Activated naive CD4-positive, alpha-beta T cell treated with anti-CD3 and anti-CD28 coated beads, Interleukin-2, amount 50 U/mL, for 72 hours (primary cell): ENCODE data around the gene UBASH3A. TPM values are rescaled to one million over a fixed set of nuclear protein-coding genes. Genes with fewer than 3 reads are reported as not detected.

Experiments used
- ATAC-seq, 2 donors: fragments of 150-1000 bp; cut with Tn5 transposase; 2 replicates each; pipeline ENCODE4 v1.10.0; 2021; ENCODE audit warnings: mild to moderate bottlenecking in 2 of 2, moderate library complexity in 2 of 2
- DNase-seq, 2 donors: peaks; one replicate each; pipeline ENCODE4 v3.0.0; 2021 to 2022; ENCODE audit warnings: low spot score in 2 of 2
- H3K27ac Mint-ChIP-seq, 2 donors: one replicate each; pipeline ENCODE4 v1.8.0; 2022; ENCODE audit warnings: mild to moderate bottlenecking in 2 of 2, mixed read lengths in 2 of 2
- H3K36me3 Mint-ChIP-seq, 2 donors: one replicate each; pipeline ENCODE4 v1.8.0; 2022; ENCODE audit warnings: mixed read lengths in 2 of 2
- H3K9me3 Mint-ChIP-seq, 2 donors: one replicate each; pipeline ENCODE4 v1.8.0; 2022; ENCODE audit warnings: mixed read lengths in 2 of 2
- total RNA-seq, 2 donors: library from RNA; stranded (reverse); gene quantifications; one replicate each; pipeline ENCODE4 v1.2.3, GENCODE V29; 2022

Gene UBASH3A
- total RNA-seq, 2 donors from 2014 or later = 13.0 to 51.9 TPM

DNA sequence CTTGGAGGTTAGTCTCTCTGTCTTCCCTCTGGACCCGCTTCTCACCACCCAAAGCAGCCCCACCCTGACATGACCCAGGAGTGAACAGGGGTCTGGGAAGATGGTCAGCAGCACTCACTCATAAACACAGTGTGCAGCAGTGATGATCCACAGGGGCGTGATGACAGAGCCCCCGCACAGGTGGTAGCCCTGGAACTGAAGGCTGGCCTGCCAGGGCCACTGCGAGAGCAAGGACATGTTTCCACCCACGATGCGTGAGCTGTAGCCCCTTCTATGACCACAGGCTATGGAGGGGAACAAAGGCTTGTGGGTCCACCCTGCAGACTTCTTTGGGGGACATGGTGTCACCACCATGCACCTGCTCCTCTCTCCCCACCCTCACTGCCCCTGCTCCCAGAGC lies 20.8 kb upstream of the UBASH3A start:
- no peak for ATAC-seq
- H3K27ac Mint-ChIP-seq = no peak overlapping the region
- H3K36me3 Mint-ChIP-seq = peaks cover 11 to 48% of the 10 kb centered on the region in 2 donors
- DNase-seq = no peak
- H3K9me3 Mint-ChIP-seq = peaks cover 4 to 10% of the 10 kb centered on the region in 2 donors

DNA sequence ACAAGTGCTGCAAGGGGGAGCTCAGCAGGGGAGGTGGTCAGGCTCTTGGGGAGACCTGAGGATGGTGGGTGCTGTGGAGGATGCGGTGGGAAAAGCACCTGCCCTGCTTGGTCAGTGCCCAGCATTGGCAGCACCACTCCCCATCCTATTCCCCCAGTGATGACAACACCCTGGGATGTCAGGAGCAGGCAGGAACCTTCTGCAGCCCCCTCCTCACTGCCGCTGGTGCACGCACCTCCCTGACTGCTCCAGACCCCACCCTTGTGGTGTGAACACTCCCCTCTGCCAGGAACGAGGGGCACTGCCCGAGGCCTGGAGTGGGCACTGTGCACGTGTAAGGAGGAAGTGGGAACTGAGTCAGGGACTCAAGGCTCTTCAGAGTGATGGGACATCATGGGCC lies 20.4 kb upstream of the UBASH3A start:
- ATAC-seq (no peak), DNase-seq (no peak)
- H3K36me3 Mint-ChIP-seq = peaks cover 11 to 52% of the 10 kb centered on the region in 2 donors
- H3K27ac Mint-ChIP-seq = no peak overlapping the region
- H3K9me3 Mint-ChIP-seq = peaks cover 4 to 10% of the 10 kb centered on the region in 2 donors

DNA sequence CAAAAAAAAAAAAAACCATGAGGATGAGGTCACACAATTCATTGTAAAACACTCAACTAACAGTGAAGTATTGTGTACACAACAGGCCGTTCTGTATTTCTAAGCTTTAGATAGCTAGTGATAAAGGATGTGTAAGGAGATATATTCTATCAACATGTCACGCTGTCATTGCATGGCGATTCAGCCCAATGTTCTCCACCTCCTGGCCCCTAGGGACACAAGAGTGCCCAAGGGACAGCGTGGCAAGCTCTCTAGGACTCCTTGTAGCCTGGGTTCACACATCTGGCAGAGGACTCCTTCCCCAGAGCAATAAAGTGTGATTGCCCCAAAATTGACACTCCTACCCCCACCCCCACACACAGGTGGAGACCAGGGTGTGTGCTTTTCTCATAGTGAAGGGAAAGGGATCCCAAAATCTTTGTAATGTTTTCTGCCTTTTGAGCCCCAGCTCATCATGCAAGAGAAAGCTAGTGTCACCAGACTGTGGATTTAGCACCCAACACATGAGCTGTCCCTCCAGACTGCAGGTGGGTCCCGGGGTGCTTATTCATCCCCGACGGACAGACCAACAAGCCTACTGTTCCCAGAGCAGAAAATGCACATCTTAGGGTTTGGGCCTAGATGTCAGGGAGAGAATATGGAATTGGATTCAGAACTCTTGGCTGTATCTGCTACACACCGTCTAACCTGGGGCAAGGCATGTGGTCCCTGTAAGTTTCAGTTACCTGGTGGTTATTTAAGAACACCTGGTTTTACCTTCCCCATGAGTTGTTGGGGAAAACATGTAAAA lies 19.4 kb upstream of the UBASH3A start:
- H3K36me3 Mint-ChIP-seq = peaks cover 11 to 62% of the 10 kb centered on the region in 2 donors
- peak overlapping the region in 1 of 2 donors; percentile 14 for H3K27ac Mint-ChIP-seq
- no peak for ATAC-seq

DNA sequence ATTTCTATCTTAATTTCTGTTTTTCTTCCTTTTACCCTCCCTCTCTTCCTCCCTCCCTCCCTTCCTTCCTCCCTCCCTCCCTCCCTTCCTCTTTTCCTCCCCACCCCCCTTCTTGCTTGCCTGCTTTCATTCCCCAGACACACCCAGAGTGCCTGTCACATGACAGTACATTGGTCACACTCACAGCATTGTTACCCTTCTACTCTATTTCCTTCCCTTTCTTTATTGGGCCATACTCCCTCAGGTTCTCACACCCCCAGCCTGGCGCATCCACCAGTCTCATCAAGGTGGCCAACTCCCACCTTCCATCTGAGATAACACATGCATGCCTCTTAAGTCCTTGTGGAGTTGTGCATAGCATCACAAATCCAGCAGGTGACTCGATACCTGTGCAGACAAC lies 18.7 kb upstream of the UBASH3A start:
- DNase-seq = no peak
- Mint-ChIP-seq H3K36me3 (peaks cover 11 to 67% of the 10 kb centered on the region in 2 donors), H3K27ac (peak overlapping the region in 1 of 2 donors; percentile 10)

More for the DNA sequence above, 19.4 kb upstream of the UBASH3A start:
- peaks cover 4 to 10% of the 10 kb centered on the region in 2 donors for H3K9me3 Mint-ChIP-seq
- DNase-seq = no peak

DNA sequence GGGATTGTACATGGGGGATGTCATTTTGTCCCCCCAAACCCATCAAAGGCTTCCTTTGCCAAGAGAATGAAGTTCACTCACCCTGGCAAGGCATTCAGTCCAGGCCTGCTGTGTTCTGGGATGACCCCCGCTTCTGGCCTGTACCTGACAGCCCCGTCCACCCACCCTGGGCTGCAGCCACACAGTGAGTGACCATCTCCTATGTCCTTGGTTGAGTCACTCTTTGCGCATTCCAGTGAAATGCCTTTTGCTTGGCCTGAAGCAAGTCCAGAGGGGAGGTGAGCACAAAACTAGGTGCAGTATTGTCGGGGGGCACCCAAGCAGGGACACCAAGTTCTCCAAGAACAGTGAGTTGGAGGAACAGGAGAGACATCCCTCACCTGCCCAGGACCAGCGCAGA lies 18.1 kb upstream of the UBASH3A start:
- Mint-ChIP-seq H3K9me3 (peaks cover 4 to 10% of the 10 kb centered on the region in 2 donors), H3K27ac (no peak overlapping the region), H3K36me3 (peaks cover 14 to 71% of the 10 kb centered on the region in 2 donors)
- ATAC-seq (no peak), DNase-seq (no peak)

More for the DNA sequence above, 18.7 kb upstream of the UBASH3A start:
- peaks cover 4 to 10% of the 10 kb centered on the region in 2 donors for H3K9me3 Mint-ChIP-seq
- no peak for ATAC-seq

DNA sequence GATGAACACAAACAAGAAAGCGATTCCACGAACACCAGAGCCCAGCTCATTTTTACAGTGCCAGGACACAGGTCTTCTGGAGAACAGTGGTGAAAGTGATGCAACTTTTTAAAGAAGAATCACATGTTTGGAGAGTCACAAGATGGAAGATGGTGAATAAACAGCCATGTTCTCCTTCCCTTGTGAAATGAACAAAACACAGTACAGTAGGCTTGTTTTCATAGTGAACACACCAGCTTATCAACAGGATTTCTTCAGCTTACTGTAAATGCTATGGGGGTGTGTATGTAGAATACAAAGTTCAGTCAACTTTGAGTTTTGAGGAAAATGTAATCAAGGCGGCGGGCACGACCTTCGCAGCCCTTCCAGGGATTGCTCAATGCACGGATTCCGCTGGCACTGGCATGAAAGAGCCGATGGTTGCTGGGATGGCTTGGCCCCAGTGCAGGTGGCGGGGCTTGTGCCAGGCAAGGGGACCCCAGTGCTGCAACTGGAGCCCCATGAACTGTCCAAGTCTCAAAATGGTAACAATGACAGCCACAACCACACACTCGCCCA lies 17.6 kb upstream of the UBASH3A start:
- ATAC-seq (no peak), DNase-seq (no peak)
- peaks cover 19 to 75% of the 10 kb centered on the region in 2 donors for H3K36me3 Mint-ChIP-seq
- H3K27ac Mint-ChIP-seq = no peak overlapping the region
- H3K9me3 Mint-ChIP-seq = peaks cover 4 to 10% of the 10 kb centered on the region in 2 donors

DNA sequence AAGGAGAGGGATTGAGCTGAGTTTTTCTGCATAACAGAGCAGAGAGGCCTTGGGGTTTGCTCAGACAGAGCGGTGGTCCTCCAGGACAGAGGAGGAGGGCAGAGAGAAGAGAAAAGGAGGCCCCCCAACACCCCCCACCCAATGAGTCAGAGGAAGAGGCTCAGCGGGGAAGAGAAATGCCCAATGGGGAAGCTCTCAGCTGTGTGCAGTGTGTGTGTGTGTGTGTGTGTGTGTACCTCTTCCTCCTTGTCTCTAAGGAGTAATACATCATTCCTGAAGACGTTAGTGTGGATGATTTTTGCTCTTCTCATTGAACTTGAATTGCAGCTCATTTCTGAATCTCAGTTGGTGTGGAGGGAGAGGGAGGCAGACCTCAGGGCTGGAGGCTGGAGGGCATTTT lies 16.5 kb upstream of the UBASH3A start:
- peak overlapping the region in 1 of 2 donors; percentile 54 for H3K27ac Mint-ChIP-seq
- DNase-seq = no peak
- H3K36me3 Mint-ChIP-seq = peaks cover 19 to 75% of the 10 kb centered on the region in 2 donors
- H3K9me3 Mint-ChIP-seq = peaks cover 0 to 6% of the 10 kb centered on the region in 2 donors
- ATAC-seq = no peak

DNA sequence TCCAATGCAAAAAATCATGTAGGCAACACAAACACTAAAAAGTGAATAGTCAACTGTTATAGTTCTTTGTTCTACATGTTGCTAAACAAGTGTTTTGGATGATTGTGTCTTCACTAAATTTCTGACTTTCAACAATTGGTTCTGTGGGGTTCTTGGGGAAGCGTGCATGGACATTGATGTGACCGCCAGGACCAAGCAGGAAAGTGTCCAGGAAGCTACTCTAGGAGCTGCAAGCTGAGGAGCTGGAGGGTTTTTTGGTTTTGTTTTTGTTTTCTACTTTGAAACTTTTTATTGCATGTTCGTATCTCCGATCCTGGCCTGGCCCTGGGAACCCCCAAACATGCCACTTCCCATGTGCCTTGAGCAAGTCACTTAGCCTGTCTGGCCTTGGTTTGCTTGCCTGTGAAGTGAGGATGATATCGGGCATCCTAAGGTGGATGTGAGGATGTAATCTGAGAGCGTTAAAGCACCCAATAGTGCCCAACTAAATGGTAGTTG lies 15.8 kb upstream of the UBASH3A start:
- no peak for ATAC-seq
- Mint-ChIP-seq H3K27ac (no peak overlapping the region), H3K36me3 (peaks cover 19 to 73% of the 10 kb centered on the region in 2 donors), H3K9me3 (peaks cover 0 to 5% of the 10 kb centered on the region in 2 donors)
- DNase-seq = no peak

DNA sequence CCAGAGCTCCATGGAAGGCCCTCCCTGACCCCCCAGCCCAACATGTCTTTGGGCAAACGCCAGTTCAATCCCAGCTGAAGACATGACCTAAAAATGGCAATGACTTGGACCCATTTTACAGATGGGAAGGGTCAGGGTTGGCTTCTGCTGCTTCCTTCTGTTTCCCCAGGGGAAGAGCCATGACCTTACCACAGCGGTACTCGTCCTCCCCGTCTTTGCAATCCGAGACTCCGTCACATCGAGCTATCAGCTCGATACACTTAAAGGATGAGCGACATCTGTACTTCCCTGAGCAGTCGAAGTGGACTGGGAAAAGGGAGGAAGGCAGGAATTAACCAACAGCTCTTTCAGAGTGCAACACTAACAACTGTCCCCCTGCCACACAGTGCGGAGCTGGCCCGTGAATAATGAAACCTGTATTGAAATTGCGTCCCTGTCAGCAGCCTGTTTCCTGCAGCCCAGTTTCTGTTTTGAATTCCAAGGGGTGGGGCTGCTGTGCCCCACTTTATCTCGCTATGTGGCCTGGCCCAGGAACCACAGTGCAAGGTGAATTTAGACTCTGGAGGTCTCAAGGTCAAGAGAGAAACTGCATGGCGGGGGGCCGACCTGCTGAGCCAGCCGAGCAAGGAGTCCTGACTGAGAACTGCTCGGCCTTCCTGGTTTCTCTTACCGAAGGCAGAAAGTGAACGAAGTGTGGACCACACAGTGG lies 14.8 kb upstream of the UBASH3A start:
- DNase-seq (no peak), ATAC-seq (no peak)
- peaks cover 0 to 5% of the 10 kb centered on the region in 2 donors for H3K9me3 Mint-ChIP-seq
- peaks cover 19 to 76% of the 10 kb centered on the region in 2 donors for H3K36me3 Mint-ChIP-seq
- H3K27ac Mint-ChIP-seq = no peak overlapping the region

DNA sequence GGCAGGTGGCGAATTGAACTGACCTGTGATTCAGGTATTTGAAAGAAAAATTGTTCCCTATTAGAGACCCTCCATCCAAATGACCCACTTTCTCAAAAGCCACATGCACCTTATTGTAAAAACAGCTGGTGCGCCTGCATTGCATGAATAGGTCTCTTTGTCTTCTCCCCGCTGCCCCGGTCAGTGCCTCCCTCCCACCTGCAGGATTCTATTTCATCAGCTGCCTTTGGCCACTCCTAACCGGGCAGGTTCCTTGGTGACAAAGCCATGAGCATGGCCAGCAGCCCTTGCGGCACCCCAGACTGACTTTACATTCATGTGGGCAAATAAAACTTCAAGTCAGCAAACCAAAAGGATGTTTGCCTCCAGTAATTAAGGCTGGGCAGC lies 14.3 kb upstream of the UBASH3A start:
- Mint-ChIP-seq H3K27ac (no peak overlapping the region), H3K36me3 (peaks cover 19 to 73% of the 10 kb centered on the region in 2 donors), H3K9me3 (peaks cover 0 to 5% of the 10 kb centered on the region in 2 donors)
- ATAC-seq (no peak), DNase-seq (no peak)

DNA sequence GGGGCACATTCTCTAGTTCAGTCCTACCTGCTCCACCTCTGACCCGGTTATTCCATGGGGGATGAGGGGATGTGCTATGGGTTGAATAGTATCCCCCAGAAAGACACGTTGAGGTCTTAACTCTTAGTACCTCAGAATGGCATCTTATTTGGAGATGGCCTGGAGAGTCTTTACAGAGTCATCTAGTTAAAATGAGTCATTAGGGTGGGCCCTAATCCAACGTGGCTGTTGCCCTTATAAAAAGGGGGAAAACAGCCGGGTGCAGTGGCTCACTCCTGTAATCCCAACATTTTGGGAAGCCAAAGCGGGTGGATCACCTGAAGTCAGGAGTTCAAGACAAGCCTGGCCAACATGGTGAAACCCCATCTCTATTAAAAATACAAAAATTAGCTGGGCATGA lies 13.5 kb upstream of the UBASH3A start:
- Mint-ChIP-seq H3K27ac (peak overlapping the region in 1 of 2 donors; percentile 35), H3K9me3 (peaks cover 0 to 5% of the 10 kb centered on the region in 2 donors), H3K36me3 (peaks cover 19 to 79% of the 10 kb centered on the region in 2 donors)
- no peak for ATAC-seq
- DNase-seq = no peak

DNA sequence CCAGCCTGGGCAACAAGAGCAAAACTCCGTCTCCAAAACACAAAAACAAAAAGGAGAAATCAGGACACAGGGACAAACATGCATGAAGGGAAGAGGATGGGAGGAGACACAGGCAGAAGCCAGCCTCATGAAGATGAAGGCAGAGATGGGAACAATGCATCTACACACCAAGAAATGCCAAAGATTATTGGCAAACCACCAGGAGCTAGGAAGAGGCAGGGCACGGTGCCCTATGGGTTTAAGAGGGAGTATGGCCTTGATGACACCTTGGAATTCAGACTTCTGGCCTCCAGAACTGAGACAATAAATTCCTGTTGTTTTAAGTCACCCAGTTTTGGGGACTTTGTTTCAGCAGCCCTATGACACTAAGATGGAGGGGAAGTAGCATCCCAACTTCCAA lies 13.0 kb upstream of the UBASH3A start:
- Mint-ChIP-seq H3K27ac (peak overlapping the region in 1 of 2 donors; percentile 35), H3K36me3 (peaks cover 19 to 82% of the 10 kb centered on the region in 2 donors), H3K9me3 (peaks cover 0 to 5% of the 10 kb centered on the region in 2 donors)
- DNase-seq = no peak
- no peak for ATAC-seq

DNA sequence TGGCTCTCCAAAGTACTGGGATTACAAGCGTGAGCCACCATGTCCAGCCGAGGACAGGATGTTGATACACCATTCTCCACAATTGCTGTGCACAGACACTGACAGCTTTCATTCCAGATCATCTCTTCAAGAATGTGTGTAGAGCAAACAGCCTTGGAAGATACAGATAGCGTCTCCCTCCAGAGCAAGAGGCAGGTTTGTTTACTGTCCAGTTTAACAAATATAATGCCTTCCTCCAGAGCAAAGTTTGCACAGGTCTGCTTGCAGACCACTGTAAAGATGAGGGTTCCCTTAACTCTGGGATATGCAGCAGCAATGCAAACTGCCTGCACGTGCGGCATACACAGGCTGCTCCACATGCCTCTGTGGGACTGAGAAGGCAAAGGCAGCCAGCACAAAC lies 12.4 kb upstream of the UBASH3A start:
- H3K27ac Mint-ChIP-seq = no peak overlapping the region
- H3K9me3 Mint-ChIP-seq = peaks cover 0 to 5% of the 10 kb centered on the region in 2 donors
- H3K36me3 Mint-ChIP-seq = peaks cover 19 to 82% of the 10 kb centered on the region in 2 donors
- DNase-seq = no peak
- ATAC-seq = no peak

DNA sequence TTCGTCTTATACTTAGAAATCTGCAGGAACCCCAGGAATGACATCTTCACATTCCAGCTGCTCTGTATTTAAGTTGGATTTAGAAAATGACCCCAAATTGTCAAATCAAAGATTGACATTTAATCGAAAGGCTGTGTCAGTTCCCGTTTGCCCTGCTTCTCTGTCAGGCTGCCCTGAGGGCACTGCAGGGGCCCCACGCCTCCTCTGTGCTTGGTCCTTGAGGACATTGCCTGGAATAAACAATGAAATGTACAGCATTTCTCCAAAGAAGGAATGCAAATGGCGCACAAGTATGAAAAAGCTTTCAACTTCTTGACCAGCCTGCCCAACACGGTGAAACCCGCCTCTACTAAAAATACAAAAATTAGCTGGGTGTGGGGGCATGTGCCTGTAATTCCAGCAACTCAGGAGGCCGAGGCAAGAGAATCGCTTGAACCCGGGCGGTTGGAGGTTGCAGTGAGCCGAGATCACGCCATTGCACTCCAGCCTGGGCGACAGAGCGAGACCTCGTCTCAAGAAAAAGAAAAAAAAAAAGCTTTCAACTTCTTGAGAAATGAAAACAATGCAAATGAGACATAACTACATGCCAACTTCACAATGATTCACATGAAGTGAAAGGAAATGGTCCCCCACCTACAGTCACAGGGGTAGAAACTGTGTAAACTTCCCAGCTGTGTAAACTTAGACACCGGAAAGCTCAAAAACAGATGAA lies 10.8 kb upstream of the UBASH3A start:
- peak overlapping the region; percentile 46 to 65 for H3K27ac Mint-ChIP-seq
- ATAC-seq (peak; percentile 94 to 99), DNase-seq (no peak)
- peaks cover 19 to 77% of the 10 kb centered on the region in 2 donors for H3K36me3 Mint-ChIP-seq
- H3K9me3 Mint-ChIP-seq = no peaks in the 10 kb centered on the region

DNA sequence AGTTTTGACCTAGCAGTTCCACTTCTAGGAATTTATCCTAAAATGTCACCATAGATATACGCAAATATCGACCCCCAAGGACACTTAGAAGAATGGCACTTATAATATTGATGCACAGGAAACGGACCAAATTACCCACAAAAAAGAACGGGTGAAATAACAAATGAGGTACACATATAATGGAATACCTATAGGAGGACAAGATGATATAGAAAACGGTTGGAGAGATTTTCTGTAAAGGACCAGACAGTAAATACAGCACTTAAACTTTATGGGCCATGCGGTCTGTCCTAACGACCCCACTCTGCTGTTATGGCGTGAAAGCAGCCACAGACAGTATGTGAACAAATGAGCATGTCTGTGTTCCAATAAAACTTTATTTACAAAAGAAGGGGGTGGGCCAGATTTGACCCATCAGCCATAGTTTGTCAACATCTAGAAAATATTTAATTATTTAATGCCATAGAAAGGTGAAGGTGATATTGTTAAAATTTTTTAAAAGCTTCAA lies 10.2 kb upstream of the UBASH3A start:
- ATAC-seq = peak in 1 of 2 donors; percentile 31
- Mint-ChIP-seq H3K9me3 (no peaks in the 10 kb centered on the region), H3K36me3 (peaks cover 19 to 76% of the 10 kb centered on the region in 2 donors), H3K27ac (peak overlapping the region; percentile 6 to 65)
- DNase-seq = no peak

DNA sequence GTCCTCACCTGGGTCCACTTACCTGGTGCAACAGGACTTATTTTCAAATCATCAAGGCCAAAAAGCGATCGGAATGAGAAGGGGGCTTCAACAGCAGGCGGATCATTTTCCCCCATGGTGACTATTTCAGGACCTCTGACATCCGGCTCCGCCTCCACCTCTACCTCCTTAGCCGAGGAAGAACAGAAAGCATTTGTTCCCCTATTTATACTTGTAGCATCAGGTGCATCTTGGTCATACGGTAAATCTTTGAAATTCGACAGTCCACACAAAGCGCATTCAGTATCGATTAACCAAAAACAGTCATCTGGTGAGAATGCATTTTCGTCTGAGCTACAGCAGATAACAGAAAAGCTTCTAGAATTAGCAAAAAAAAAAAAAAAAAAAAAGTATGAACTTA lies 8.4 kb upstream of the UBASH3A start:
- no peaks in the 10 kb centered on the region for H3K9me3 Mint-ChIP-seq
- ATAC-seq (no peak), DNase-seq (no peak)
- no peak overlapping the region for H3K27ac Mint-ChIP-seq
- peaks cover 19 to 69% of the 10 kb centered on the region in 2 donors for H3K36me3 Mint-ChIP-seq
